Measurements from ENCODE around the gene TNKS2. TPM values are rescaled to one million over a fixed set of nuclear protein-coding genes. Genes with fewer than 3 reads are reported as not detected.
A peak's percentile ranks its signal among the peaks of the same experiment; 100 is the strongest.

The TNKS2 gene
- total and polyA plus RNA-seq, 2 of the 13 experiments (the other 11 are each of a cell fraction or from before 2014, with no cell fraction given): 15.2 to 19.4 TPM

- TF ChIP-seq HMGXB3 (CRISPR knock-in tag; IDR thresholded peaks at IDR 0.05; ENCODE audit: borderline replicate concordance) (0 out of 2 replicates have a peak, but pooled peaks have one; percentile 25), ZNF20 (CRISPR knock-in tag; IDR thresholded peaks at IDR 0.05) (no peak), DNMT1 (CRISPR knock-in tag; IDR thresholded peaks at IDR 0.05) (no peak), ZSCAN9 (CRISPR knock-in tag; IDR thresholded peaks at IDR 0.05; ENCODE audit: borderline replicate concordance) (peak; percentile 95), ZNF143 (CRISPR knock-in tag; IDR thresholded peaks at IDR 0.05) (peak; percentile 86), HNRNPL (IDR thresholded peaks at IDR 0.05; ENCODE audit: low read depth, low read length) (no peak), GTF3A (CRISPR knock-in tag; conservative IDR thresholded peaks at IDR 0.05) (no peak; the same call in 1 of the 2 replicates), IKZF4 (CRISPR knock-in tag; IDR thresholded peaks at IDR 0.05; ENCODE audit: borderline replicate concordance, low read depth, not compliant biosample characterization) (peak; percentile 91), ZNF17 (CRISPR knock-in tag; IDR thresholded peaks at IDR 0.05) (no peak), FOXP1 (IDR thresholded peaks at IDR 0.05) (no peak), FOXP1 (CRISPR knock-in tag; IDR thresholded peaks at IDR 0.05) (0 out of 2 replicates have a peak, but pooled peaks have one; percentile 28), SIN3A (IDR thresholded peaks at IDR 0.05; ENCODE audit: borderline replicate concordance, low read depth, low read length) (peak; percentile 52; the same call in 1 of the 2 replicates), CENPT (CRISPR knock-in tag; IDR thresholded peaks at IDR 0.05; ENCODE audit: low read depth) (0 out of 2 replicates have a peak, but pooled peaks have one; percentile 22), BCLAF1 (IDR thresholded peaks at IDR 0.05) (no peak), FOXC1 (CRISPR knock-in tag; IDR thresholded peaks at IDR 0.05; ENCODE audit: borderline replicate concordance) (peak; percentile 75), PAX8 (CRISPR knock-in tag; IDR thresholded peaks at IDR 0.05; ENCODE audit: borderline replicate concordance) (peak; percentile 94; the same call in 1 of the 2 replicates), ZNF44 (CRISPR knock-in tag; IDR thresholded peaks at IDR 0.05) (0 out of 2 replicates have a peak, but pooled peaks have one; percentile 57), SOX13 (IDR thresholded peaks at IDR 0.05) (0 out of 2 replicates have a peak, but pooled peaks have one; percentile 33), SOX13 (CRISPR knock-in tag; conservative IDR thresholded peaks at IDR 0.05 in 1 of 2, IDR thresholded peaks at IDR 0.05 in 1 of 2) (peak in 1 of 2 experiments; percentile 51; a peak in 2 of 4 replicates)
- TF ChIP-seq, protein P1, sequence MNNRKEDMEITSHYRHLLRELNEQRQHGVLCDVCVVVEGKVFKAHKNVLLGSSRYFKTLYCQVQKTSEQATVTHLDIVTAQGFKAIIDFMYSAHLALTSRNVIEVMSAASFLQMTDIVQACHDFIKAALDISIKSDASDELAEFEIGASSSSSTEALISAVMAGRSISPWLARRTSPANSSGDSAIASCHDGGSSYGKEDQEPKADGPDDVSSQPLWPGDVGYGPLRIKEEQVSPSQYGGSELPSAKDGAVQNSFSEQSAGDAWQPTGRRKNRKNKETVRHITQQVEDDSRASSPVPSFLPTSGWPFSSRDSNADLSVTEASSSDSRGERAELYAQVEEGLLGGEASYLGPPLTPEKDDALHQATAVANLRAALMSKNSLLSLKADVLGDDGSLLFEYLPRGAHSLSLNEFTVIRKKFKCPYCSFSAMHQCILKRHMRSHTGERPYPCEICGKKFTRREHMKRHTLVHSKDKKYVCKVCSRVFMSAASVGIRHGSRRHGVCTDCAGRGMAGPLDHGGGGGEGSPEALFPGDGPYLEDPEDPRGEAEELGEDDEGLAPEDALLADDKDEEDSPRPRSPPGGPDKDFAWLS (CRISPR knock-in tag; IDR thresholded peaks at IDR 0.05; ENCODE audit: borderline replicate concordance): no peak
These were observed at the start of gene TNKS2 (continued) for GRCh38 chr10:91797874-91798648.
